GM23248 (cell line): ENCODE measurements around the gene AFAP1. TPM values are rescaled to one million over a fixed set of nuclear protein-coding genes. Genes with fewer than 3 reads are reported as not detected.

Experiments
- DNase-seq: peaks from one replicate; pipeline ENCODE4 v3.0.0-alpha.2; 2015
- H2AFZ ChIP-seq: fragments of 200-600 bp; sonication (generic); 2 replicates; pipeline ENCODE4 v1.6.1; 2016; ENCODE audit warnings: antibody characterized with exemption
- H3F3A ChIP-seq: fragments of 200-600 bp; sonication (generic); 2 replicates; pipeline ENCODE4 v1.6.1; 2016; ENCODE audit warnings: mild to moderate bottlenecking, antibody characterized with exemption, mixed run types; ENCODE audit not compliant: insufficient read depth
- H3K27ac ChIP-seq: fragments of 200-600 bp; sonication (generic); 2 replicates; pipeline ENCODE4 v1.5.1; 2016; ENCODE audit warnings: mild to moderate bottlenecking
- H3K27me3 ChIP-seq: fragments of 200-600 bp; sonication (generic); replicated peaks from 2 replicates; pipeline ENCODE4 v1.6.1; 2016; ENCODE audit warnings: mild to moderate bottlenecking; ENCODE audit not compliant: insufficient read depth
- H3K36me3 ChIP-seq: fragments of 200-600 bp; sonication (generic); 2 replicates; pipeline ENCODE4 v1.6.1; 2016; ENCODE audit warnings: low read depth, mild to moderate bottlenecking
- H3K4me1 ChIP-seq: fragments of 200-600 bp; sonication (generic); 2 replicates; pipeline ENCODE4 v1.6.1; 2016; ENCODE audit warnings: mild to moderate bottlenecking; ENCODE audit not compliant: insufficient read depth
- H3K4me2 ChIP-seq: fragments of 200-600 bp; sonication (generic); one replicate; pipeline ENCODE4 v1.6.1; 2016; ENCODE audit warnings: mild to moderate bottlenecking; ENCODE audit not compliant: unreplicated experiment
- H3K4me3 ChIP-seq: fragments of 200-600 bp; sonication (generic); 2 replicates; pipeline ENCODE4 v1.5.1; 2016; ENCODE audit warnings: mild to moderate bottlenecking
- H3K79me2 ChIP-seq: fragments of 200-600 bp; sonication (generic); 2 replicates; pipeline ENCODE4 v1.6.1; 2016; ENCODE audit warnings: mild to moderate bottlenecking; ENCODE audit not compliant: insufficient read depth
- H3K9ac ChIP-seq: fragments of 200-600 bp; sonication (generic); 2 replicates; pipeline ENCODE4 v1.6.1; 2016; ENCODE audit warnings: mild to moderate bottlenecking
- H3K9me2 ChIP-seq: fragments of 200-600 bp; sonication (generic); 2 replicates; pipeline ENCODE4 v1.6.1; 2016; ENCODE audit warnings: mixed run types, mild to moderate bottlenecking, moderate library complexity; ENCODE audit not compliant: insufficient read depth
- H3K9me3 ChIP-seq: fragments of 200-600 bp; sonication (generic); one replicate; pipeline ENCODE4 v1.6.1; 2017; ENCODE audit warnings: low read depth
- H4K20me1 ChIP-seq: fragments of 200-600 bp; sonication (generic); 2 replicates; pipeline ENCODE4 v1.6.0; 2016; ENCODE audit not compliant: insufficient read depth
- EZH2 ChIP-seq: fragments of 200-600 bp; sonication (generic); IDR thresholded peaks from 2 replicates; pipeline ENCODE4 v1.6.1; 2018; ENCODE audit warnings: antibody characterized with exemption, mild to moderate bottlenecking; ENCODE audit not compliant: insufficient read depth, poor library complexity, severe bottlenecking
- EZH2phosphoT487 ChIP-seq: fragments of 200-600 bp; sonication (generic); IDR thresholded peaks from 2 replicates; pipeline ENCODE4 v1.6.1; 2018; ENCODE audit warnings: antibody characterized with exemption, moderate library complexity, mild to moderate bottlenecking, low read depth; ENCODE audit not compliant: insufficient read depth
- WGBS, 2 experiments: methylation state at CpG; one replicate each; pipeline ENCODE4 v1.1.6; 2015 to 2017; ENCODE audit warnings: low lambda C conversion rate in 2 of 2, low coverage in 1 of 2; ENCODE audit errors: missing lambda C conversion rate in 2 of 2; 5-methylcytosine and 5-hydroxymethylcytosine counted together
- in situ Hi-C: fragments of 300-500 bp; cut with MboI; formaldehyde crosslinking; loops from 2 replicates; pipeline ENCODE4 v1.15.0; 2020
- polyA plus RNA-seq: library from polyadenylated mRNA; unstranded; fragments of >200 nt; fragmentation: Nextera tagmentation; extraction: Ambion mirVana; gene quantifications from 2 replicates; pipeline ENCODE4 v1.2.1, GENCODE V29; 2016
- total RNA-seq: library from RNA; depleted of rRNA; stranded (reverse); fragments of >200 nt; shearing (Covaris generic); gene quantifications from 2 replicates; pipeline ENCODE4 v1.2.3, GENCODE V29; 2014

Gene AFAP1
- total and polyA plus RNA-seq, 2 experiments from 2014 or later, result 54.4 to 103 TPM

DNA sequence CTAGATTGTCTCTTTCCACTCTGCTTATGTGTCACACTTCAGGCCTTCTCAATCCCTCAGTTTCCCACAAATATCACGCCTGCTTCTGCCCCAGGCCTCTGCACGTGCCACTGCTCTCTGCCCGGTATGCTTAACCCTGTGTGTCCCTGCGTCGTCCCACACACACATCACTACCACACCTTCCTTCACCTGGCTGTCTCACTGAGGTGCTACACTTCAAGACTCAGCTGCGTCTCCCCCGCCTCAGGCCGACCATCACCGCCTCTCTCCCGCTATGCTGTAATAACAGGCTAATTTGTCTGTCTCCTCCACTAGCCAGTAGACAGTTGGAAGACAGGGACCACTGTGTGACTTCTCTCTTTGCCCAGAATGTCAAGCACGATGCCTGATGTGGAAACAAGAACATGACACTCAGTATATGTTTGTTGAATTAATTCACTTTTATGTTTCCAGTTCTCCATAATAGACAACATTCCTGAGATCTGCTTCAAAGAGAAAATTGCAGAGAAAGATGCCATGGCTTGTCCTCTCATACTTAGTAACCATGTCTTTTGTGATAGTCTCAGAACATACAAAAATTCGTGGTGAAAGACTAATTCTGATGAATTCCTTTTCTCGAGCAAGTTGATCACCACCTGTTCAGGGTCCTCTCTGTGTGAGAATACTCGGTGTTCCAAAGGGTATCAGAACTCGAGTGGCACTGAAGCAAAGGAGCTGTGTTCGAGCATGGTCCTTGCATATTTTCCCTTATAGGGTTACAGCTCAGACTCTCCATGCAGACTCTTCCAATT lies 54.2 kb downstream of the AFAP1 start:
- 87 to 89% methylated on average over 16 of the region's 16 CpGs for WGBS, 2 experiments
- H3K9ac ChIP-seq, result 0 out of 2 replicates have a peak overlapping the region, but pooled peaks have one; percentile 8

DNA sequence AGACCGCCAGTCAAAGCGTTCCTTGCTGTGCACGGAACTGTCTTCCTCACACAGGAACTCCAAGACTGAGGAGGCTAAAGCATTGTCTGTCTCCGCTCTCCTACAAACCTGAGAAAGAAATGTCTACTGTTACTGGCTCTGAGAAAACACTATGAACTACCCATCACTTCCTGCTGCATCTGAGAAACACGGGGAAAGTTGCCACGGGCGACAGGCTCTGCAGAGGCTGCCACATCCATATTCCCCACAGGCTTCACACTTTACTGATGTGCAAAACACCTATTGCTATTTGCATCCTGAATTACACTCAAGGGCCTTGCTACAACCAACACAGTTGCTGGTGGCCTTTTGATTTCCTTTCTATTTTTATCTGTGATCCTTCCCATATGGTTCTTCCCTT lies 59.0 kb downstream of the AFAP1 start:
- H3K9me2 ChIP-seq, result no peaks in the 10 kb centered on the region
- H3K27ac ChIP-seq, result peak overlapping the region; percentile 11; the same call in 1 of the 2 replicates
- no peak overlapping the region for H2AFZ ChIP-seq
- no peaks in the 10 kb centered on the region for H3K36me3 ChIP-seq
- H3K79me2 ChIP-seq, result peaks cover 100% of the 10 kb centered on the region
- H3K27me3 ChIP-seq, result no peaks in the 10 kb centered on the region
- H3F3A ChIP-seq, result peaks cover 57% of the 10 kb centered on the region
- no peak overlapping the region for H3K4me3 ChIP-seq
- H3K9me3 ChIP-seq, result no peaks in the 10 kb centered on the region
- peaks cover 64% of the 10 kb centered on the region for H3K4me1 ChIP-seq
- no peak overlapping the region for H3K9ac ChIP-seq
- no peaks in the 10 kb centered on the region for H4K20me1 ChIP-seq
- WGBS, 2 experiments, result 80 to 82% methylated on average over 7 of the region's 7 CpGs
- no peak for TF ChIP-seq EZH2phosphoT487
- in situ Hi-C loops, result no loop called here
- DNase-seq, result no peak
- H3K4me2 ChIP-seq, result no peak overlapping the region

More for the DNA sequence above, 54.2 kb downstream of the AFAP1 start:
- Histone ChIP-seq H3K27ac (peak overlapping the region; percentile 24), H2AFZ (no peak overlapping the region), H3F3A (peaks cover 63% of the 10 kb centered on the region), H3K27me3 (no peaks in the 10 kb centered on the region), H3K4me3 (no peak overlapping the region), H3K4me2 (no peak overlapping the region), H3K4me1 (peaks cover 52% of the 10 kb centered on the region), H3K9me3 (no peaks in the 10 kb centered on the region), H3K9me2 (no peaks in the 10 kb centered on the region), H4K20me1 (no peaks in the 10 kb centered on the region), H3K36me3 (peaks cover 5% of the 10 kb centered on the region; the same call in 1 of the 2 replicates), H3K79me2 (peaks cover 100% of the 10 kb centered on the region)
- no peak for DNase-seq
- TF ChIP-seq EZH2phosphoT487, result no peak
- in situ Hi-C loops, result no loop called here

DNA sequence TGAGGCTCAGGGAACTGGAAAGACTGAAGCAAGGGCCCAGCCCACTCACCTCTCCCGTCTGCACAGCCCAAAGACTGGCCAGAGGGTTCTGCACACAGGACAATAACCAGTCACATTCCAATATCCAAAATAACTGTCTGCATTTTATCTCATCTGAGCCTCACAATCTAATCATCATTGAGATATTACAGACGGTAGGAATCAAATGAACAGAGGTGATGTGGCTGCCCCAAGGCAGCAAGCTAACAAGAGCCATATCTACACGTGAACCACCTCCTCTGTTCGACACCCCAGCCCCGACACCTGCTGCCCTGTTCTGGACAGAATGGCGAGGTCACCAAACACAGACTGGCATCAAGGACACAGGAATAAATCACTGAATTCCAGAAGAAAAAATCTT lies 60.5 kb downstream of the AFAP1 start:
- H3K9ac ChIP-seq, result no peak overlapping the region
- peaks cover 57% of the 10 kb centered on the region for H3F3A ChIP-seq
- WGBS, 2 experiments, result 86 to 88% methylated on average over 6 of the region's 6 CpGs
- H3K9me3 ChIP-seq, result no peaks in the 10 kb centered on the region
- no peaks in the 10 kb centered on the region for H3K9me2 ChIP-seq
- TF ChIP-seq EZH2phosphoT487 (no peak), EZH2 (no peak)
- H4K20me1 ChIP-seq, result peaks cover 6% of the 10 kb centered on the region; the same call in 1 of the 2 replicates
- DNase-seq, result no peak
- H3K4me1 ChIP-seq, result peaks cover 72% of the 10 kb centered on the region
- no peak overlapping the region for H3K4me2 ChIP-seq
- in situ Hi-C loops, result no loop called here
- H3K27me3 ChIP-seq, result no peaks in the 10 kb centered on the region
- peaks cover 100% of the 10 kb centered on the region for H3K79me2 ChIP-seq
- H2AFZ ChIP-seq, result no peak overlapping the region
- no peak overlapping the region for H3K4me3 ChIP-seq
- no peak overlapping the region for H3K27ac ChIP-seq
- H3K36me3 ChIP-seq, result no peaks in the 10 kb centered on the region

DNA sequence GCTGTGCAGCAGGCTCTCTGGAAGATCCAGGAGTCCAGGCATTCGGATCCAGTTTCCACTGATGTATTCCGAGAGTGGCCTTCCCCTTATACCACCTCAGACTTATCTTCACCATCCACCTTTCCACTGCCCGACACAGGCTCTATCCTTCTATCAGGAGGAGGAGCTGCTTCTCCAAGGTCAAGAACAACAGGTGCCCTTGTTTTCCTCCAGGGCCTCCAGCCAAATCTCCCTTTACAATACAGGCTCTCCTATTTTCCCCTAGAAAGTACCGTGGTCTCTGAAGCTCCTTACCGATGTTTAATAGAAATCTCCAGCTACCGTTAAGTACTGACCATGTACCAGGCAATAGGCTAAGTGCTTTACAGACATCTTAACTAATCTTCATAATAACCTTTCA lies 61.3 kb downstream of the AFAP1 start:
- H3F3A ChIP-seq, result peaks cover 55% of the 10 kb centered on the region
- no peak overlapping the region for H3K4me2 ChIP-seq
- no peaks in the 10 kb centered on the region for H3K36me3 ChIP-seq
- H3K9me2 ChIP-seq, result no peaks in the 10 kb centered on the region
- no peak overlapping the region for H3K9ac ChIP-seq
- peaks cover 100% of the 10 kb centered on the region for H3K79me2 ChIP-seq
- no peak overlapping the region for H3K4me3 ChIP-seq
- no peak for DNase-seq
- no peak overlapping the region for H2AFZ ChIP-seq
- H3K4me1 ChIP-seq, result peaks cover 74% of the 10 kb centered on the region
- TF ChIP-seq EZH2phosphoT487, result no peak
- no peak for TF ChIP-seq EZH2
- no peaks in the 10 kb centered on the region for H3K27me3 ChIP-seq
- peaks cover 6% of the 10 kb centered on the region; the same call in 1 of the 2 replicates for H4K20me1 ChIP-seq
- WGBS, 2 experiments, result 88 to 95% methylated on average over 6 of the region's 6 CpGs
- in situ Hi-C loops, result no loop called here
- no peaks in the 10 kb centered on the region for H3K9me3 ChIP-seq
- no peak overlapping the region for H3K27ac ChIP-seq
